HepG2 (cell line): ENCODE data around the gene TMEM74B. TPM values are rescaled to one million over a fixed set of nuclear protein-coding genes. Genes with fewer than 3 reads are reported as not detected.

Experiments
- BORCS8-MEF2B ChIP-seq: sonication (generic); formaldehyde crosslinking; IDR thresholded peaks from 2 replicates; pipeline ENCODE4 v1.8.0; 2022; ENCODE audit warnings: mild to moderate bottlenecking, missing genetic modification reagents
- ELF3 ChIP-seq: IDR thresholded peaks from 2 replicates; pipeline ENCODE4 v1.6.1; 2016; ENCODE audit warnings: missing genetic modification reagents, missing compliant biosample characterization
- FOXO1 ChIP-seq: sonication (generic); formaldehyde crosslinking; IDR thresholded peaks from 2 replicates; pipeline ENCODE4 v1.4.0; 2020; ENCODE audit warnings: missing genetic modification reagents
- MED13 ChIP-seq: sonication (generic); formaldehyde crosslinking; IDR thresholded peaks from 2 replicates; pipeline ENCODE4 v1.5.0; 2020; ENCODE audit warnings: missing genetic modification reagents
- MTF1 ChIP-seq: sonication (generic); formaldehyde crosslinking; IDR thresholded peaks from 2 replicates; pipeline ENCODE4 v1.5.0; 2020; ENCODE audit warnings: missing genetic modification reagents
- NFKB2 ChIP-seq: sonication (generic); formaldehyde crosslinking; IDR thresholded peaks from 2 replicates; pipeline ENCODE4 v1.4.0; 2020; ENCODE audit warnings: missing genetic modification reagents, borderline replicate concordance
- RBAK ChIP-seq: sonication (generic); formaldehyde crosslinking; IDR thresholded peaks from 2 replicates; pipeline ENCODE4 v1.5.1; 2020; ENCODE audit warnings: mild to moderate bottlenecking, missing genetic modification reagents
- SRY ChIP-seq: sonication (generic); formaldehyde crosslinking; IDR thresholded peaks from 2 replicates; pipeline ENCODE4 v1.8.0; 2022; ENCODE audit warnings: mild to moderate bottlenecking, missing genetic modification reagents
- TARDBP ChIP-seq: sonication (generic); formaldehyde crosslinking; IDR thresholded peaks from 2 replicates; pipeline ENCODE4 v1.8.0; 2022; ENCODE audit warnings: mild to moderate bottlenecking, missing genetic modification reagents
- TBX2 ChIP-seq: sonication (generic); formaldehyde crosslinking; IDR thresholded peaks from 2 replicates; pipeline ENCODE4 v1.5.0; 2020; ENCODE audit warnings: missing genetic modification reagents, mild to moderate bottlenecking, borderline replicate concordance
- ZFP90 ChIP-seq: sonication (generic); formaldehyde crosslinking; IDR thresholded peaks from 2 replicates; pipeline ENCODE4 v1.8.0; 2022; ENCODE audit warnings: missing genetic modification reagents, mild to moderate bottlenecking, inconsistent platforms, borderline replicate concordance
- ZNF253 ChIP-seq: sonication (generic); formaldehyde crosslinking; IDR thresholded peaks from 2 replicates; pipeline ENCODE4 v1.8.0; 2022; ENCODE audit warnings: mild to moderate bottlenecking, missing genetic modification reagents, borderline replicate concordance
- ZNF30 ChIP-seq: sonication (generic); formaldehyde crosslinking; IDR thresholded peaks from 2 replicates; pipeline ENCODE4 v1.5.0; 2020; ENCODE audit warnings: mild to moderate bottlenecking, missing genetic modification reagents
- ZNF317 ChIP-seq: sonication (generic); formaldehyde crosslinking; IDR thresholded peaks from 2 replicates; pipeline ENCODE4 v1.5.0; 2020; ENCODE audit warnings: mild to moderate bottlenecking, missing genetic modification reagents
- ZNF556 ChIP-seq: sonication (generic); formaldehyde crosslinking; IDR thresholded peaks from 2 replicates; pipeline ENCODE4 v1.4.0; 2020; ENCODE audit warnings: mild to moderate bottlenecking, missing genetic modification reagents, borderline replicate concordance
- ZNF598 ChIP-seq: sonication (generic); formaldehyde crosslinking; IDR thresholded peaks from 2 replicates; pipeline ENCODE4 v1.5.1; 2020; ENCODE audit warnings: mild to moderate bottlenecking, missing genetic modification reagents, borderline replicate concordance
- ZNF607 ChIP-seq: sonication (generic); formaldehyde crosslinking; IDR thresholded peaks from 2 replicates; pipeline ENCODE4 v1.5.1; 2020; ENCODE audit warnings: missing genetic modification reagents, mild to moderate bottlenecking, borderline replicate concordance
- polyA plus RNA-seq, 8 experiments: library from polyadenylated mRNA; depleted of rRNA in 3 of 8; stranded (reverse) in 7 of 8; unstranded in 1 of 8; fragments of >200 nt; fragmentation: Illumina TruSeq in 4 of 8; extraction: Trizol in 4 of 8; gene quantifications; 2 replicates each; pipeline versions ENCODE4 v1.2.1 to v1.2.3, GENCODE V29; 2011 to 2016; ENCODE audit warnings: low read depth in 4 of 8, missing spikeins in 1 of 8, mixed read lengths in 1 of 8; ENCODE audit not compliant: insufficient read depth in 1 of 8
- total RNA-seq, 5 experiments: library from RNA; depleted of rRNA; stranded (reverse); fragments of >200 nt; fragmentation: Illumina TruSeq; extraction: Trizol; gene quantifications; 2 replicates each; pipeline ENCODE4 v1.2.3, GENCODE V29; 2016; ENCODE audit warnings: low read depth in 1 of 5
- TF ChIP-seq, protein P1 (sequence below): sonication (generic); formaldehyde crosslinking; IDR thresholded peaks from 2 replicates; pipeline ENCODE4 v1.4.0; 2020; ENCODE audit warnings: missing genetic modification reagents
- TF ChIP-seq, protein P2 (sequence below): sonication (generic); formaldehyde crosslinking; IDR thresholded peaks from 2 replicates; pipeline ENCODE4 v1.4.0; 2020; ENCODE audit warnings: missing genetic modification reagents, borderline replicate concordance
- TF ChIP-seq, protein P3 (sequence below): sonication (generic); formaldehyde crosslinking; IDR thresholded peaks from 2 replicates; pipeline ENCODE4 v1.4.0; 2020; ENCODE audit warnings: missing genetic modification reagents
- TF ChIP-seq, protein P4 (sequence below): sonication (generic); formaldehyde crosslinking; IDR thresholded peaks from 2 replicates; pipeline ENCODE4 v1.8.0; 2022; ENCODE audit warnings: mild to moderate bottlenecking, missing genetic modification reagents; ENCODE audit not compliant: insufficient replicate concordance

TMEM74B gene
- total and polyA plus RNA-seq, 2 of the 13 experiments (the other 11 are each of a cell fraction or from before 2014, with no cell fraction given): 4.7 to 18.4 TPM

DNA sequence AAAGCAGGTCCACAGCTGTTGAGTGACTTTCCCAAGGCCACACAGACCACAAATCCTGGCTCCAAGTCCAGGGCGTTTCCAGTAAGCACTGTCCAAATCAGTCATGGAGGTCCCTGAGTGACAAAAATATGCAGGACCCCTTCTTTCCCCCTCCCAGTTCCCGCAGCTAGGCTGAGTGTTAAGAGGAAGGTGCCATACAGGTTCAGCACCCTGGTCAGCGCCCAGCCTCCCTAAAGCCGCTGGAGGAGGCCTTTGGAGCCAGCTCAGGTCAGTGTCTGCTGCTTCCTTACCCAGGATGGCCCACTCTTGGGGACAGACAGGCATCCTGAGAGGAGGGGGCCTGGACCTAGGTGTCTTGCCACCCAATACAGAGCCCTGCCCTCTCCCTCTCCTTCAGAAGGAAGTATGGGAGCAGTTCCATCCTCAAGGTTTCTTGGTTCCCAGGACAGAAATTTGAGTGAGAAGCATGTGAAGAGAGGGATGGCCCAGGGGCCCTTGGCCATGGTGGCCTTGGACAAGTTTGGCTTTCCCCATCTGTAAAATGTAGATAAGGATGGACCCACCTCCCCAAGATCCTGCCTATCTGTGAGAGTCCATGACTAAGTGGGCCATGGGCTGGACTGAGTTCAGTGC is 13.2 kb downstream of the TMEM74B start (continued):
- TF ChIP-seq TARDBP: 0 out of 2 replicates have a peak, but pooled peaks have one; percentile 36
- 0 out of 2 replicates have a peak, but pooled peaks have one; percentile 24 for TF ChIP-seq ZNF598
- TF ChIP-seq ZNF253: peak; percentile 74; the same call in 1 of the 2 replicates
- TF ChIP-seq RBAK (CRISPR knock-in tag): no peak
- TF ChIP-seq SRY (CRISPR knock-in tag): 0 out of 2 replicates have a peak, but pooled peaks have one; percentile 70
- peak; percentile 62; the same call in 1 of the 2 replicates for TF ChIP-seq BORCS8-MEF2B (CRISPR knock-in tag)
- peak; percentile 55; the same call in 1 of the 2 replicates for TF ChIP-seq MED13 (CRISPR knock-in tag)
- TF ChIP-seq ZNF607 (CRISPR knock-in tag): peak; percentile 52; the same call in 1 of the 2 replicates
- TF ChIP-seq FOXO1 (CRISPR knock-in tag): 0 out of 2 replicates have a peak, but pooled peaks have one; percentile 2
- TF ChIP-seq, protein P1, sequence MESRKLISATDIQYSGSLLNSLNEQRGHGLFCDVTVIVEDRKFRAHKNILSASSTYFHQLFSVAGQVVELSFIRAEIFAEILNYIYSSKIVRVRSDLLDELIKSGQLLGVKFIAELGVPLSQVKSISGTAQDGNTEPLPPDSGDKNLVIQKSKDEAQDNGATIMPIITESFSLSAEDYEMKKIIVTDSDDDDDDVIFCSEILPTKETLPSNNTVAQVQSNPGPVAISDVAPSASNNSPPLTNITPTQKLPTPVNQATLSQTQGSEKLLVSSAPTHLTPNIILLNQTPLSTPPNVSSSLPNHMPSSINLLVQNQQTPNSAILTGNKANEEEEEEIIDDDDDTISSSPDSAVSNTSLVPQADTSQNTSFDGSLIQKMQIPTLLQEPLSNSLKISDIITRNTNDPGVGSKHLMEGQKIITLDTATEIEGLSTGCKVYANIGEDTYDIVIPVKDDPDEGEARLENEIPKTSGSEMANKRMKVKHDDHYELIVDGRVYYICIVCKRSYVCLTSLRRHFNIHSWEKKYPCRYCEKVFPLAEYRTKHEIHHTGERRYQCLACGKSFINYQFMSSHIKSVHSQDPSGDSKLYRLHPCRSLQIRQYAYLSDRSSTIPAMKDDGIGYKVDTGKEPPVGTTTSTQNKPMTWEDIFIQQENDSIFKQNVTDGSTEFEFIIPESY (CRISPR knock-in tag): peak; percentile 68
- TF ChIP-seq NFKB2 (CRISPR knock-in tag): peak; percentile 93; the same call in 1 of the 2 replicates
- TF ChIP-seq, protein P2, sequence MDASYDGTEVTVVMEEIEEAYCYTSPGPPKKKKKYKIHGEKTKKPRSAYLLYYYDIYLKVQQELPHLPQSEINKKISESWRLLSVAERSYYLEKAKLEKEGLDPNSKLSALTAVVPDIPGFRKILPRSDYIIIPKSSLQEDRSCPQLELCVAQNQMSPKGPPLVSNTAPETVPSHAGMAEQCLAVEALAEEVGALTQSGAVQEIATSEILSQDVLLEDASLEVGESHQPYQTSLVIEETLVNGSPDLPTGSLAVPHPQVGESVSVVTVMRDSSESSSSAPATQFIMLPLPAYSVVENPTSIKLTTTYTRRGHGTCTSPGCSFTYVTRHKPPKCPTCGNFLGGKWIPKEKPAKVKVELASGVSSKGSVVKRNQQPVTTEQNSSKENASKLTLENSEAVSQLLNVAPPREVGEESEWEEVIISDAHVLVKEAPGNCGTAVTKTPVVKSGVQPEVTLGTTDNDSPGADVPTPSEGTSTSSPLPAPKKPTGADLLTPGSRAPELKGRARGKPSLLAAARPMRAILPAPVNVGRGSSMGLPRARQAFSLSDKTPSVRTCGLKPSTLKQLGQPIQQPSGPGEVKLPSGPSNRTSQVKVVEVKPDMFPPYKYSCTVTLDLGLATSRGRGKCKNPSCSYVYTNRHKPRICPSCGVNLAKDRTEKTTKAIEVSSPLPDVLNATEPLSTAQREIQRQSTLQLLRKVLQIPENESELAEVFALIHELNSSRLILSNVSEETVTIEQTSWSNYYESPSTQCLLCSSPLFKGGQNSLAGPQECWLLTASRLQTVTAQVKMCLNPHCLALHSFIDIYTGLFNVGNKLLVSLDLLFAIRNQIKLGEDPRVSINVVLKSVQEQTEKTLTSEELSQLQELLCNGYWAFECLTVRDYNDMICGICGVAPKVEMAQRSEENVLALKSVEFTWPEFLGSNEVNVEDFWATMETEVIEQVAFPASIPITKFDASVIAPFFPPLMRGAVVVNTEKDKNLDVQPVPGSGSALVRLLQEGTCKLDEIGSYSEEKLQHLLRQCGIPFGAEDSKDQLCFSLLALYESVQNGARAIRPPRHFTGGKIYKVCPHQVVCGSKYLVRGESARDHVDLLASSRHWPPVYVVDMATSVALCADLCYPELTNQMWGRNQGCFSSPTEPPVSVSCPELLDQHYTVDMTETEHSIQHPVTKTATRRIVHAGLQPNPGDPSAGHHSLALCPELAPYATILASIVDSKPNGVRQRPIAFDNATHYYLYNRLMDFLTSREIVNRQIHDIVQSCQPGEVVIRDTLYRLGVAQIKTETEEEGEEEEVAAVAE: peak; percentile 58; the same call in 1 of the 2 replicates
- peak; percentile 55; the same call in 1 of the 2 replicates for TF ChIP-seq ZFP90 (CRISPR knock-in tag)
- TF ChIP-seq, protein P3, sequence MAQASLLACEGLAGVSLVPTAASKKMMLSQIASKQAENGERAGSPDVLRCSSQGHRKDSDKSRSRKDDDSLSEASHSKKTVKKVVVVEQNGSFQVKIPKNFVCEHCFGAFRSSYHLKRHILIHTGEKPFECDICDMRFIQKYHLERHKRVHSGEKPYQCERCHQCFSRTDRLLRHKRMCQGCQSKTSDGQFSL (CRISPR knock-in tag): 0 out of 2 replicates have a peak, but pooled peaks have one; percentile 52
- TF ChIP-seq TBX2 (CRISPR knock-in tag): peak; percentile 41; the same call in 1 of the 2 replicates
- TF ChIP-seq ELF3 (CRISPR knock-in tag): 0 out of 2 replicates have a peak, but pooled peaks have one; percentile 25
- no peak for TF ChIP-seq ZNF317 (CRISPR knock-in tag)
- TF ChIP-seq, protein P4, sequence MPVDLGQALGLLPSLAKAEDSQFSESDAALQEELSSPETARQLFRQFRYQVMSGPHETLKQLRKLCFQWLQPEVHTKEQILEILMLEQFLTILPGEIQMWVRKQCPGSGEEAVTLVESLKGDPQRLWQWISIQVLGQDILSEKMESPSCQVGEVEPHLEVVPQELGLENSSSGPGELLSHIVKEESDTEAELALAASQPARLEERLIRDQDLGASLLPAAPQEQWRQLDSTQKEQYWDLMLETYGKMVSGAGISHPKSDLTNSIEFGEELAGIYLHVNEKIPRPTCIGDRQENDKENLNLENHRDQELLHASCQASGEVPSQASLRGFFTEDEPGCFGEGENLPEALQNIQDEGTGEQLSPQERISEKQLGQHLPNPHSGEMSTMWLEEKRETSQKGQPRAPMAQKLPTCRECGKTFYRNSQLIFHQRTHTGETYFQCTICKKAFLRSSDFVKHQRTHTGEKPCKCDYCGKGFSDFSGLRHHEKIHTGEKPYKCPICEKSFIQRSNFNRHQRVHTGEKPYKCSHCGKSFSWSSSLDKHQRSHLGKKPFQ (CRISPR knock-in tag): no peak
- no peak for TF ChIP-seq ZNF30
- TF ChIP-seq MTF1: 0 out of 2 replicates have a peak, but pooled peaks have one; percentile 51
- TF ChIP-seq ZNF556 (CRISPR knock-in tag): 0 out of 2 replicates have a peak, but pooled peaks have one; percentile 44
